ENCODE data around the gene SYNJ1.

The SYNJ1 gene

GRCh38 chr21:32593690-32594089, 134.1 kb downstream of the SYNJ1 start:
- no peak for DNase-seq (ENCODE audit: low read depth, low spot score)
- TF ChIP-seq, protein P1, sequence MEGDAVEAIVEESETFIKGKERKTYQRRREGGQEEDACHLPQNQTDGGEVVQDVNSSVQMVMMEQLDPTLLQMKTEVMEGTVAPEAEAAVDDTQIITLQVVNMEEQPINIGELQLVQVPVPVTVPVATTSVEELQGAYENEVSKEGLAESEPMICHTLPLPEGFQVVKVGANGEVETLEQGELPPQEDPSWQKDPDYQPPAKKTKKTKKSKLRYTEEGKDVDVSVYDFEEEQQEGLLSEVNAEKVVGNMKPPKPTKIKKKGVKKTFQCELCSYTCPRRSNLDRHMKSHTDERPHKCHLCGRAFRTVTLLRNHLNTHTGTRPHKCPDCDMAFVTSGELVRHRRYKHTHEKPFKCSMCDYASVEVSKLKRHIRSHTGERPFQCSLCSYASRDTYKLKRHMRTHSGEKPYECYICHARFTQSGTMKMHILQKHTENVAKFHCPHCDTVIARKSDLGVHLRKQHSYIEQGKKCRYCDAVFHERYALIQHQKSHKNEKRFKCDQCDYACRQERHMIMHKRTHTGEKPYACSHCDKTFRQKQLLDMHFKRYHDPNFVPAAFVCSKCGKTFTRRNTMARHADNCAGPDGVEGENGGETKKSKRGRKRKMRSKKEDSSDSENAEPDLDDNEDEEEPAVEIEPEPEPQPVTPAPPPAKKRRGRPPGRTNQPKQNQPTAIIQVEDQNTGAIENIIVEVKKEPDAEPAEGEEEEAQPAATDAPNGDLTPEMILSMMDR (IDR thresholded peaks at IDR 0.05; ENCODE audit: low read depth, low read length): no peak
- in situ Hi-C loops (cut with HindIII; ENCODE audit: low sequenced_read_pairs): no loop called here
- H3K4me3 ChIP-seq (ENCODE audit: low read depth, low read length): no peak overlapping the region

GRCh38 chr21:32592929-32593502, 134.8 kb downstream of the SYNJ1 start:
- in situ Hi-C loops (cut with HindIII; ENCODE audit: low sequenced_read_pairs): no loop called here
- TF ChIP-seq, protein P1 (IDR thresholded peaks at IDR 0.05; ENCODE audit: low read depth, low read length): no peak
- no peak overlapping the region for H3K4me3 ChIP-seq (ENCODE audit: low read depth, low read length)
- DNase-seq (ENCODE audit: low read depth, low spot score): no peak

- no peak for DNase-seq (ENCODE audit: low read depth, low spot score)
- TF ChIP-seq, protein P1 (IDR thresholded peaks at IDR 0.05; ENCODE audit: low read depth, low read length): no peak
- no peak overlapping the region for H3K4me3 ChIP-seq (ENCODE audit: low read depth, low read length)
- in situ Hi-C loops (cut with HindIII; ENCODE audit: low sequenced_read_pairs): no loop called here
Measured at GRCh38 chr21:32590130-32590529, 137.7 kb downstream of the SYNJ1 start.

DNA sequence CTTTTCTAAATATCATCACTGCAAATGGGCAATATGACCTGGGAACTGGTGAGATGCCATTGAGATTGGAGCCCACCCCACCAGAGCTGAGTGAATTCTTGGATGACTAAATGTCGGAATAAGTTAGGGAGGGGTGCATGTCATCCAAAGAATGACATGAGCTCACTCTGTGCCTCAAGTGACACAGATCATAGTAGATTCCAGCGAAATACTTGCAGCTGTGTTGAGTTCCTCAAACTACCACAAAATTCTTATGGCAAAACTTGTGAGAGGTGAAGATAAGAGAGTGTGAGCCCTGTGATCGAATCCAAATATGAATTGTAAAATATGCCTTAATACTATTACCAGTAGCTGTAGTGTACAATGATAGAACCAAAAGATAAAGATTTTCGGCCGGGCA, 140.2 kb downstream of the SYNJ1 start:
- H3K4me3 ChIP-seq (ENCODE audit: low read depth, low read length): no peak overlapping the region
- TF ChIP-seq, protein P1 (IDR thresholded peaks at IDR 0.05; ENCODE audit: low read depth, low read length): no peak
- DNase-seq (ENCODE audit: low read depth, low spot score): no peak
- in situ Hi-C loops (cut with HindIII; ENCODE audit: low sequenced_read_pairs): no loop called here

DNA sequence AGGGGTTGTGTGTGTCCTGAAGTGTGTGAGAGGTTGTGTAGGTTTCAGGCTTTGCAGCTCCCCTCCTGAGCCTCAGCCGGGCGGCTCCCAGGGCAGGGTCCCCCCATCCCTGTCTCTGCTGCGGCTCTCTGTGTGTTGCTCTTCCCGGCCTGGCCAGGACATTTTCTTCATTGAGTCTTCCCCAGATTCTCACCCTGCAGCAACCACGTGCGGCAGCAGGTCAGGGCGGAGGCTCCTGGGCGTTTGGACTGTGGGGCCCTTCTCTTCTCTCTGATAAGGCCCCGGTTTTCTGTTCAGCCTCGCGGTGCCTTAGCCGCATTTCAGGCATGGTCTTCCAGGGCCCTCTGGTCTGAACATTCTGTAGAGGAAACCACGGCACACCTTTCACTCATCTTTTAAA, 140.7 kb downstream of the SYNJ1 start:
- no peak for DNase-seq (ENCODE audit: low read depth, low spot score)
- in situ Hi-C loops (cut with HindIII; ENCODE audit: low sequenced_read_pairs): no loop called here
- H3K4me3 ChIP-seq (ENCODE audit: low read depth, low read length): no peak overlapping the region
- TF ChIP-seq, protein P1 (IDR thresholded peaks at IDR 0.05; ENCODE audit: low read depth, low read length): no peak

DNA sequence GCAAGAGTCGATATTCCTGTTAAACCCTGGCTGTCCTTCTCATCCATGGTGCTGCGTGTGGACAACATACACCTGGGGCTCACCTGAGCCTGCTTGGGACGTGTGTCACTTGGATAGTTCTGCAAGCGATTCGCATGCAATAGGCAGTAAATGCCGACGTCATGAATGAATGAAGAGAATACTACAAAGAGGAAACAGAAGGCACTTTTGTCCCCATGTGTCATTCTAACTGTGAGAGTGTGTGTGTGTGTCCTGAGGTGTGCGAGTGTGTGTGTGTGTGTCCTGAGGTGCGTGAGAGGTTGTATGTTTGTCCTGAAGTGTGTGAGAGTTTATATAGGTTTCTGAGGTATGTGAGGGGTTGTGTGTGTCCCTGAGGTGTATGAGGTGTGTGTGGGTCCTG, 141.8 kb downstream of the SYNJ1 start:
- in situ Hi-C loops (cut with HindIII; ENCODE audit: low sequenced_read_pairs): no loop called here
- TF ChIP-seq, protein P1 (IDR thresholded peaks at IDR 0.05; ENCODE audit: low read depth, low read length): no peak
- DNase-seq (ENCODE audit: low read depth, low spot score): no peak
- no peak overlapping the region for H3K4me3 ChIP-seq (ENCODE audit: low read depth, low read length)

Data from astrocyte of the spinal cord (primary cell).